GM12892 (cell line): ENCODE results near the gene RAB30.

Experiments used
- POLR2A ChIP-seq: IDR thresholded peaks from 2 replicates; pipeline ENCODE4 v1.6.1; 2011; ENCODE audit warnings: low read depth, low read length, control low read depth
- POLR2AphosphoS5 ChIP-seq: IDR thresholded peaks from 2 replicates; pipeline ENCODE4 v1.6.1; 2011; ENCODE audit warnings: low read depth, low read length, control low read depth
- TAF1 ChIP-seq: IDR thresholded peaks from 2 replicates; pipeline ENCODE4 v1.6.1; 2011; ENCODE audit warnings: low read depth, mild to moderate bottlenecking, control low read depth, low read length, borderline replicate concordance

DNA sequence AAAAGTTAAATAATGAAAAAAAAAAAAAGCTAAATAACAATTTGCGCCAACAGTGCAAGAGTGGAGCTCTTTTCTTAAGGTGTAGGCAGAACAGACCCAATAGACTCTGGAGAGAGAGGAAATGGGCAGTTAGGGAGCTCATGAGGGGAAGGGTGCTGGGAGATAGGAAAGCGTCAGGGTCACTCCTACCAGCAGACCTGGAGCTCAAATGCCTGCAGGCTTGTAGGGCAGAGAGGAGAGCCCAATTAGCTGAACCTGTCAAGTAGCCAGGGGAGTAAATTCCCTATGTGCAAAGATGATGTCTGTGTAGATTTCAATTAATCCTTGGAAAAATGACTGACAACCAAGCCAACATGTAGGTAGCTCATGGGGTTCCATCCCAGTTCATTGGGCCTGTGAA is 73.0 kb downstream of the RAB30 start:
- TF ChIP-seq POLR2AphosphoS5: no peak
- no peak for TF ChIP-seq POLR2A
- TF ChIP-seq TAF1: no peak
